Thoracic aorta (tissue), 2 donors: Measurements from ENCODE around the gene MPPED2. TPM values are rescaled to one million over a fixed set of nuclear protein-coding genes. Genes with fewer than 3 reads are reported as not detected.

ENCODE experiments used
- ATAC-seq: fragments of 150-250 bp; one replicate; pipeline ENCODE4 v1.8.0; 2017; ENCODE audit warnings: low read depth; ENCODE audit not compliant: insufficient number of reproducible peaks, low FRiP score
- DNase-seq: peaks from one replicate; pipeline ENCODE4 v3.0.0-alpha.2; 2020; ENCODE audit warnings: low spot score
- H3K27ac ChIP-seq, 2 donors: fragments of 200-600 bp; sonication (generic); 1 replicate in 1 of 2; 2 replicates in 1 of 2; pipeline ENCODE4 v1.5.1; 2016; ENCODE audit warnings: mild to moderate bottlenecking in 2 of 2, moderate library complexity in 2 of 2
- H3K27me3 ChIP-seq: fragments of 200-600 bp; sonication (generic); replicated peaks from 2 replicates; pipeline ENCODE4 v1.6.0; 2016; ENCODE audit warnings: mild to moderate bottlenecking; ENCODE audit not compliant: insufficient read depth
- H3K36me3 ChIP-seq: fragments of 200-600 bp; sonication (generic); one replicate; pipeline ENCODE4 v1.5.1; 2016
- H3K4me1 ChIP-seq, 2 donors: fragments of 200-600 bp; sonication (generic); 1 replicate in 1 of 2; 2 replicates in 1 of 2; pipeline versions ENCODE4 v1.5.1 to v1.6.0; 2016; ENCODE audit warnings: low read depth in 2 of 2, mild to moderate bottlenecking in 1 of 2; ENCODE audit not compliant: control insufficient read depth in 1 of 2
- H3K4me3 ChIP-seq: fragments of 200-600 bp; sonication (generic); 2 replicates; pipeline ENCODE4 v1.5.1; 2016; ENCODE audit warnings: mild to moderate bottlenecking
- H3K9me3 ChIP-seq: fragments of 200-600 bp; sonication (generic); 2 replicates; pipeline ENCODE4 v1.5.1; 2016
- CTCF ChIP-seq: fragments of 200-600 bp; sonication (generic); IDR thresholded peaks from one replicate; pipeline ENCODE4 v1.5.1; 2019; ENCODE audit warnings: antibody characterized with exemption
- total RNA-seq, 2 donors: library from RNA; depleted of rRNA; stranded (reverse); fragments of >200 nt; gene quantifications; one replicate each; pipeline versions ENCODE4 v1.1.0 to v1.2.3, GENCODE V29; 2016

The MPPED2 gene
- total RNA-seq, 2 donors from 2014 or later: 16.0 to 18.8 TPM

DNA sequence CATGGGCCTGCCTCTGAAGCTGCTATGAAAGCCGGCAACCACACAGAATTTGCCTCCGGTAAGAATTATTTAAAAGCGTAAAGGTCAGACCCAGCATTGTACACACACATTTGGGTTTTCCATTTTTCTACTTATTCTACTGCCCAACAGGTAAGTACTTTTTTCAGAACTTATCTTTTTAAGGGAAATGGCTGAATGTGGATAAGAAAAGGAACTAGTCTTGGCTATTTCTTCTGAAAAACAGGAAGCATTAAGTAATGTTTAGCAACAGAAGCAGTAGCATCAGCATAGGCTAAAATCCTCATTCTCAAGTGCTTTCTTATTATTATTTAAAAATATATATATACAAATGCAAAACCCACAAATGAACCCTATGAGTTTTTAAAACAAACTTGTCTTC, 103.1 kb downstream of the MPPED2 start:
- Histone ChIP-seq H3K27ac (peak overlapping the region; percentile 31 to 85), H3K4me3 (peak overlapping the region; percentile 53), H3K9me3 (no peaks in the 10 kb centered on the region), H3K4me1 (peaks cover 18 to 74% of the 10 kb centered on the region in 2 donors), H3K36me3 (no peaks in the 10 kb centered on the region), H3K27me3 (no peaks in the 10 kb centered on the region)
- DNase-seq (no peak), ATAC-seq (no peak)
- no peak for TF ChIP-seq CTCF

GRCh38 chr11:30481796-30482195, 104.4 kb downstream of the MPPED2 start:
- Histone ChIP-seq H3K27me3 (no peaks in the 10 kb centered on the region), H3K9me3 (no peaks in the 10 kb centered on the region), H3K27ac (peak overlapping the region; percentile 31 to 85), H3K4me1 (peaks cover 17 to 74% of the 10 kb centered on the region in 2 donors), H3K4me3 (peak overlapping the region; percentile 53), H3K36me3 (no peaks in the 10 kb centered on the region)
- TF ChIP-seq CTCF: no peak
- no peak for DNase-seq
- ATAC-seq: no peak

DNA sequence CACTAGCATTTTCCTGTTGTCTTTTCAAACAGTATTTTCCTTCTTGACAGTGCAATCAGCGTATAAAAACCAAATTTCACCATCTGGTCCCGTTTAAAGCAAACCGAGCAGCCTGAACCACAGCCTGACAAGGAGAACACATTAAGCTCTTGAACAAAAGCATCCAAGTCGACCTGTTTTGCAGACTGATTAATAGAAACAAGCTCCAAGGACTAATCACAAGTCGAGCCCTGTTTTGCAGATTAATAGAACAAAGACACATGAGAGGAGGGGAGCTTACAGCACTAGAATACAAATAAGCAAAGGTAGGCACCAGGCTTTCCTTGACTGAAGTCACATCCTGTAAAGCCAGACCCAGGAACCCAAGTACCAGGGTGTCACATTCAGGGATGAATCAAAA, 104.8 kb downstream of the MPPED2 start:
- Histone ChIP-seq H3K27ac (peak overlapping the region; percentile 31 to 85), H3K4me1 (peaks cover 17 to 75% of the 10 kb centered on the region in 2 donors), H3K4me3 (peak overlapping the region; percentile 53), H3K9me3 (no peaks in the 10 kb centered on the region), H3K36me3 (no peaks in the 10 kb centered on the region), H3K27me3 (no peaks in the 10 kb centered on the region)
- no peak for TF ChIP-seq CTCF
- DNase-seq: no peak
- no peak for ATAC-seq

DNA sequence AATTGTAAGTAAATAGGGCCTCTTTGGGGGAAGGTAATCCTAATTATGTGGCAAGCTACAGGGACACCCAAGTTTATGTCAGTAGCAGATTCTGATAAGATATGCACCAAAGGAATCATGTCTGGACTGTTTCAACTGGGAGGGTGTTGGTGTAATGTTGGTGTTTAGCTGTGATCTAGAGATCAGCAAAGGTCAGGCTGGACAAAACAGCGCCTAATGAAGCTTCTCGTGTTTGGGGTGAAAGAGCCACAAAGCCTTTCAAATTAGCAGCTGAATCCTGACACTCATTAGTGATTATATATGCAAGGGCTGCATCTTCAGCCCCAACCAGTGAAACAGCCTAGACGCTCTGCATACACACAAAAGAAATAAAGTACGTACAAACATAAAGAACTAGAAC, 106.3 kb downstream of the MPPED2 start:
- TF ChIP-seq CTCF: no peak
- peak overlapping the region; percentile 64 to 85 for H3K27ac ChIP-seq
- H3K27me3 ChIP-seq: no peaks in the 10 kb centered on the region
- peak overlapping the region; percentile 53 for H3K4me3 ChIP-seq
- ATAC-seq (no peak), DNase-seq (no peak)
- no peaks in the 10 kb centered on the region for H3K36me3 ChIP-seq
- no peaks in the 10 kb centered on the region for H3K9me3 ChIP-seq
- H3K4me1 ChIP-seq: peaks cover 21 to 82% of the 10 kb centered on the region in 2 donors

DNA sequence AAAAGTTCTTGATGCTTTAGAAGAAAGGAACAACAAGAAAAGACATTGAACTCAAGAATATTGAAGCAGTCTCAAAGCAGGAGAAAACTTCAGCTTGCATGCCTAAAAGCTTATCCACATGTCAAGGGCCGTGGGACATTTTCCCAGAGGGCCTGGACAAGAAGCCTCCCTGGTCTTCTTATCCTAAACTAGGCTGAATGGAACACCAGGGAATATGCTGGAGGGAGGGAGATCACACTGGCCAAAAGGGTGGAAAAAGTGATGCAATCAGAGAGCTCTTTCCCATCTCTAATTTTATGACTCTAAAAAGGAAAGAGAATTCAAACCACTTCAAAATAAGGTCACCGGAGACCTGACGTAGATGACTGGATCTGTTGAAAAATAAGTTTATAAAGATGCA, 107.2 kb downstream of the MPPED2 start:
- peak; percentile 70 for ATAC-seq
- Histone ChIP-seq H3K36me3 (no peaks in the 10 kb centered on the region), H3K27ac (peak overlapping the region; percentile 64 to 85), H3K4me1 (peaks cover 21 to 85% of the 10 kb centered on the region in 2 donors), H3K27me3 (no peaks in the 10 kb centered on the region), H3K4me3 (peak overlapping the region; percentile 53), H3K9me3 (no peaks in the 10 kb centered on the region)
- no peak for DNase-seq
- TF ChIP-seq CTCF: no peak
